ENCODE measurements around the gene NXPH1.

DNA sequence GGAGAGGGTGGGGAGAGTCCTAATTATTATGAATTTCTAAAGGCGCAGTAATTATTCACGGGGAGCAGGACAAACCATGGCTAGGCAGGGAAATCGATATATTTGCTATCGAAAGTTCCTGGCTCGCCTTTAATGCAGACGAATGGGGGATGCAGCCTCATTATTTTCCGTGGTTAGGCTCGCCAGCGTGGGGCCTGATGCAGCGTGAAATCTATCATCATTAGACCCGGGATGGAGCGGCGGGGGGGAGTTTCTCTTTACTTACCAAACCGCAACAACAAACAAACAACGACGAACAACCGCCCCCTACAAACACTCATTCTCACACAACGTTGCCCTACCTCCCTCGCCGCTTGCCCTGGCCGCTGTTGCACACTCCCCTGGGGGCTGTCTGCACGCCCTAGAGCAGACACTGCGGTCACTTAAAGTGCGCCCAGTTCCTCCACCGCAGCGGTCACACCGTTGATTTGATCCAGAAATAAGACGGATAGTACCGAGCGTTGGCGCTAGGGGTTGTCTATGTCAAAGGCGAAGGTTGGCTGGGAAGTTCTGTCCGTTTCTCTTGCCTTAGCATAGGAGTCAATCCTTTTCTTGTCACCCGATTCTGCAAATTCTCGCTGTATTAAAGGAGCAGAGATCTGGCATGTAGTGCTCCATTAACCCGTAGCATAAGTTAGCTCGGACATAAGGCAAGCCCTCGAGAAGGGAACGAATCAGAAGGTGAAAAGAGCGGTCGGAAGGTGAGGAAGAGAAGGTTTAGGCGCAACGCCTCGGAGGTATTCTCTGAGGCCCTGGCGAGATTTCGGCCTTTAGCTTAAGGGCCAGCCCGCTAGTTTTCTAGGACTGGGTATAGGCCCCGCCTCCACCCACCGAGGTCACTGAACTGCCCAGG, 10.4 kb downstream of the NXPH1 start:
- TF ChIP-seq CTCF (IDR thresholded peaks at IDR 0.05 in 4 of 5, conservative IDR thresholded peaks at IDR 0.05 in 1 of 5) (no peak), POLR2A (IDR thresholded peaks at IDR 0.05) (no peak)
